IMR-90 (cell line): ENCODE results near the gene PILRB. TPM values are rescaled to one million over a fixed set of nuclear protein-coding genes. Genes with fewer than 3 reads are reported as not detected.

Source experiments
- ATAC-seq: fragments of 200-7000 bp; cut with Tn5 transposase; 2 replicates; pipeline ENCODE4 v1.9.1; 2020; ENCODE audit warnings: low read depth, mild to moderate bottlenecking, moderate library complexity
- BruUV-seq: library from RNA; stranded (reverse); fragments of 400-500 nt; replicated peaks from 2 replicates; lab custom pipeline; 2021; lab: Mats Ljungman, UMichigan
- CTCF ChIA-PET: fragments of 300-600 bp; formaldehyde crosslinking; extraction: SDS; loops from one replicate; lab custom pipeline; 2021; ENCODE audit warnings: antibody characterized with exemption; lab: Yijun Ruan, JAX
- POLR2A ChIA-PET: fragments of 300-600 bp; sonication (Branson Sonifier 250); formaldehyde crosslinking; loops from one replicate; lab custom pipeline; 2022; ENCODE audit warnings: antibody characterized with exemption; ENCODE audit not compliant: unreplicated experiment; lab: Charles Lee
- DNase-seq: peaks from one replicate; pipeline ENCODE4 v3.0.0; 2013
- H2AFZ ChIP-seq: replicated peaks from 2 replicates; pipeline ENCODE3; 2013; ENCODE audit warnings: low read length, mild to moderate bottlenecking; ENCODE audit not compliant: poor library complexity
- H2AK5ac ChIP-seq: 2 replicates; pipeline ENCODE4 v1.6.1; 2013; ENCODE audit warnings: low read depth, low read length, inconsistent platforms
- H2AK9ac ChIP-seq: replicated peaks from 2 replicates; pipeline ENCODE3; 2013; ENCODE audit warnings: mild to moderate bottlenecking, low read depth, low read length, moderate library complexity; ENCODE audit not compliant: poor library complexity
- H2BK120ac ChIP-seq: 2 replicates; pipeline ENCODE4 v1.6.1; 2013; ENCODE audit warnings: low read depth, low read length, inconsistent platforms
- H2BK15ac ChIP-seq: 3 replicates; pipeline ENCODE4 v1.6.1; 2013; ENCODE audit warnings: low read depth, low read length, inconsistent platforms
- H2BK20ac ChIP-seq: 2 replicates; pipeline ENCODE4 v1.6.1; 2013; ENCODE audit warnings: low read depth, mild to moderate bottlenecking, inconsistent platforms, low read length, moderate library complexity
- H2BK5ac ChIP-seq: 2 replicates; pipeline ENCODE4 v1.6.1; 2013; ENCODE audit warnings: mild to moderate bottlenecking, low read depth, low read length, inconsistent platforms; ENCODE audit not compliant: poor library complexity, severe bottlenecking
- H3K14ac ChIP-seq: replicated peaks from 2 replicates; pipeline ENCODE4 v1.6.1; 2013; ENCODE audit warnings: low read depth, low read length, inconsistent platforms
- H3K18ac ChIP-seq: 2 replicates; pipeline ENCODE4 v1.6.1; 2013; ENCODE audit warnings: low read depth, low read length, control low read depth
- H3K23ac ChIP-seq: 2 replicates; pipeline ENCODE4 v1.6.1; 2013; ENCODE audit warnings: low read depth, low read length, inconsistent platforms
- H3K27ac ChIP-seq: 2 replicates; pipeline ENCODE4 v1.5.1; 2013; ENCODE audit warnings: mild to moderate bottlenecking, control low read depth, low read length; ENCODE audit not compliant: insufficient read depth
- H3K27me3 ChIP-seq: 2 replicates; pipeline ENCODE4 v1.6.1; 2013; ENCODE audit warnings: low read length; ENCODE audit not compliant: control insufficient read depth, insufficient read depth
- H3K36me3 ChIP-seq: 2 replicates; pipeline ENCODE4 v1.6.1; 2013; ENCODE audit warnings: low read length, mixed read lengths; ENCODE audit not compliant: control insufficient read depth, insufficient read depth
- H3K4ac ChIP-seq: 2 replicates; pipeline ENCODE4 v1.6.1; 2013; ENCODE audit warnings: low read depth, low read length, inconsistent platforms
- H3K4me1 ChIP-seq: 2 replicates; pipeline ENCODE4 v1.6.1; 2013; ENCODE audit warnings: low read length, mixed read lengths; ENCODE audit not compliant: control insufficient read depth, insufficient read depth
- H3K4me2 ChIP-seq: 2 replicates; pipeline ENCODE4 v1.6.1; 2013; ENCODE audit warnings: low read depth, mild to moderate bottlenecking, control low read depth, low read length, moderate library complexity
- H3K4me3 ChIP-seq: 2 replicates; pipeline ENCODE4 v1.5.1; 2013; ENCODE audit warnings: low read depth, mild to moderate bottlenecking, control low read depth, low read length, moderate library complexity; ENCODE audit not compliant: insufficient read depth
- H3K56ac ChIP-seq: 2 replicates; pipeline ENCODE4 v1.6.1; 2013; ENCODE audit warnings: low read length, inconsistent platforms; ENCODE audit not compliant: insufficient read depth; ENCODE audit errors: extremely low read depth
- H3K79me1 ChIP-seq, 2 experiments: 2 replicates each; pipeline ENCODE4 v1.6.1; 2013; ENCODE audit warnings: low read length in 2 of 2, inconsistent platforms in 1 of 2, low read depth in 1 of 2
- H3K9ac ChIP-seq: 2 replicates; pipeline ENCODE4 v1.6.1; 2013; ENCODE audit warnings: low read depth, low read length, control low read depth
- H3K9me1 ChIP-seq: 2 replicates; pipeline ENCODE4 v1.6.1; 2013; ENCODE audit warnings: low read length, inconsistent platforms; ENCODE audit not compliant: insufficient read depth
- H3K9me3 ChIP-seq: 2 replicates; pipeline ENCODE4 v1.6.1; 2013; ENCODE audit warnings: low read length; ENCODE audit not compliant: control insufficient read depth, insufficient read depth
- H4K20me1 ChIP-seq: 2 replicates; pipeline ENCODE4 v1.6.1; 2013; ENCODE audit warnings: low read length, inconsistent platforms; ENCODE audit not compliant: insufficient read depth
- H4K5ac ChIP-seq: 2 replicates; pipeline ENCODE4 v1.6.1; 2013; ENCODE audit warnings: mild to moderate bottlenecking, low read depth, low read length, control low read depth
- H4K8ac ChIP-seq, 2 experiments: 2 replicates each; pipeline ENCODE4 v1.6.1; 2013; ENCODE audit warnings: low read depth in 2 of 2, low read length in 2 of 2, control low read depth in 1 of 2, inconsistent platforms in 1 of 2
- H4K91ac ChIP-seq: 2 replicates; pipeline ENCODE4 v1.6.1; 2013; ENCODE audit warnings: low read depth, low read length, inconsistent platforms; ENCODE audit not compliant: insufficient read depth
- CEBPB ChIP-seq: IDR thresholded peaks from 2 replicates; pipeline ENCODE4 v1.6.1; 2012; ENCODE audit warnings: low read depth, low read length, improper control_type of control experiment
- CHD1 ChIP-seq: IDR thresholded peaks from 2 replicates; pipeline ENCODE4 v1.6.1; 2012; ENCODE audit warnings: low read depth, low read length, improper control_type of control experiment
- ELK1 ChIP-seq: fragments of 150-350 bp; IDR thresholded peaks from 2 replicates; pipeline ENCODE4 v1.6.1; 2016; ENCODE audit warnings: low read depth, mild to moderate bottlenecking, low read length, moderate library complexity, borderline replicate concordance
- FOS ChIP-seq: fragments of 150-350 bp; IDR thresholded peaks from 2 replicates; pipeline ENCODE4 v1.6.1; 2016; ENCODE audit warnings: low read depth, low read length
- MAFK ChIP-seq: IDR thresholded peaks from 2 replicates; pipeline ENCODE4 v1.6.1; 2012; ENCODE audit warnings: low read depth, low read length, improper control_type of control experiment
- MAZ ChIP-seq: IDR thresholded peaks from 2 replicates; pipeline ENCODE4 v1.6.1; 2012; ENCODE audit warnings: low read depth, mild to moderate bottlenecking, low read length, improper control_type of control experiment, moderate library complexity, borderline replicate concordance
- MXI1 ChIP-seq: IDR thresholded peaks from 2 replicates; pipeline ENCODE4 v1.6.1; 2012; ENCODE audit warnings: low read depth, mild to moderate bottlenecking, low read length, moderate library complexity, borderline replicate concordance
- NFE2L2 ChIP-seq: fragments of 150-350 bp; IDR thresholded peaks from 2 replicates; pipeline ENCODE4 v1.6.1; 2016; ENCODE audit warnings: low read depth, mild to moderate bottlenecking, low read length
- POLR2A ChIP-seq: IDR thresholded peaks from 2 replicates; pipeline ENCODE4 v1.6.1; 2012; ENCODE audit warnings: mild to moderate bottlenecking, low read depth, low read length
- RAD21 ChIP-seq: IDR thresholded peaks from 2 replicates; pipeline ENCODE4 v1.6.1; 2012; ENCODE audit warnings: low read length, improper control_type of control experiment
- WGBS, 2 experiments: methylation state at CpG; one replicate each; pipeline versions ENCODE4 v1.1.5 to v1.1.7; 2013; ENCODE audit warnings: missing lambda C conversion rate in 2 of 2; ENCODE audit not compliant: insufficient read length in 1 of 2; ENCODE audit errors: extremely low coverage in 2 of 2; 5-methylcytosine and 5-hydroxymethylcytosine counted together
- dilution Hi-C: fragments of 300-500 bp; cut with HindIII; formaldehyde crosslinking; loops from one replicate; pipeline ENCODE4 v1.14.3; 2018; ENCODE audit warnings: low sequenced_read_pairs; ENCODE audit not compliant: unreplicated experiment
- in situ Hi-C: fragments of 300-500 bp; cut with MboI; formaldehyde crosslinking; loops from 3 replicates; pipeline ENCODE4 v1.14.3; 2019; ENCODE audit warnings: low sequenced_read_pairs, inconsistent platforms, mixed read lengths
- intact Hi-C: fragments of 100-400 bp; cut with micrococcal nuclease; formaldehyde crosslinking; loops from 2 replicates; pipeline ENCODE4 v1.10.0; 2022
- polyA plus RNA-seq, 3 experiments: library from polyadenylated mRNA; depleted of rRNA; stranded (reverse); fragments of >200 nt; gene quantifications; 2 replicates each; pipeline ENCODE4 v1.2.3, GENCODE V29; 2012; ENCODE audit warnings: low replicate concordance in 1 of 3
- total RNA-seq: library from RNA; depleted of rRNA; stranded (reverse); fragments of >200 nt; gene quantifications from 2 replicates; pipeline ENCODE4 v1.2.3, GENCODE V29; 2012

The PILRB gene
- total and polyA plus RNA-seq, 2 of the 4 experiments (the other 2 are of a cell fraction), result 3.4 to 22.2 TPM

- Histone ChIP-seq H3K9ac (no peak overlapping the region), H4K5ac (no peak overlapping the region), H4K8ac (no peak overlapping the region), H2AK9ac (no peak overlapping the region), H3K56ac (no peak overlapping the region), H3K4me2 (no peak overlapping the region), H3K18ac (no peak overlapping the region), H3K79me1 (peaks cover 15 to 23% of the 10 kb centered on the region in 2 experiments), H3K9me1 (no peaks in the 10 kb centered on the region), H3K27ac (no peak overlapping the region), H3K4me1 (peaks cover 4% of the 10 kb centered on the region), H2BK5ac (no peak overlapping the region), H3K4ac (no peak overlapping the region), H2AFZ (no peak overlapping the region), H2BK15ac (no peak overlapping the region), H3K4me3 (no peak overlapping the region), H4K20me1 (peaks cover 4% of the 10 kb centered on the region; the same call in 1 of the 2 replicates), H2BK120ac (no peak overlapping the region), H3K36me3 (peaks cover 27% of the 10 kb centered on the region), H3K9me3 (no peaks in the 10 kb centered on the region), H3K27me3 (no peaks in the 10 kb centered on the region), H3K23ac (no peak overlapping the region), H2BK20ac (no peak overlapping the region), H3K14ac (no peak overlapping the region), H4K91ac (no peak overlapping the region), H2AK5ac (no peak overlapping the region)
- ATAC-seq, result no peak
- WGBS, 2 experiments, result 80% methylated on average over 2 of the region's 6 CpGs; no CpG with 5 or more reads in 1 of the 2 experiments
- dilution Hi-C loops, result no loop called here
- DNase-seq, result no peak
- in situ Hi-C loops, result loop anchor here (10.0 kb wide), 1 partner anchor 208 kb away; no protein-coding TSS in a partner anchor
- CTCF ChIA-PET, result no interaction called here
- POLR2A ChIA-PET, result no interaction called here
- BruUV-seq, result no TSS peak
- intact Hi-C loops, result no loop called here
- TF ChIP-seq ELK1 (no peak), RAD21 (no peak), POLR2A (no peak), FOS (no peak), CEBPB (no peak), NFE2L2 (no peak), MXI1 (no peak), CHD1 (no peak), MAZ (no peak), MAFK (no peak)
These were observed 15.2 kb upstream of the PILRB start for GRCh38 chr7:100342765-100343164.
